SU-DHL-6 (cell line): ENCODE data around the gene PCK2.

Experiments used
- H2AFZ ChIP-seq: fragments of 200-600 bp; sonication (generic); 2 replicates; pipeline ENCODE4 v1.6.1; 2014; ENCODE audit warnings: low read depth, mild to moderate bottlenecking, moderate library complexity, mixed read lengths, antibody characterized with exemption, low read length; ENCODE audit not compliant: severe bottlenecking
- H3F3A ChIP-seq: fragments of 200-600 bp; shearing (Covaris generic); 2 replicates; pipeline ENCODE4 v1.6.0; 2016; ENCODE audit warnings: antibody characterized with exemption, mild to moderate bottlenecking; ENCODE audit not compliant: insufficient read depth
- H3K27ac ChIP-seq: fragments of 200-600 bp; sonication (generic); 2 replicates; pipeline ENCODE4 v1.5.1; 2016; ENCODE audit warnings: low read depth, mild to moderate bottlenecking, low read length, moderate library complexity, mixed read lengths
- H3K27me3 ChIP-seq: fragments of 200-600 bp; sonication (generic), shearing (Covaris generic); 2 replicates; pipeline ENCODE4 v1.6.0; 2014; ENCODE audit warnings: mild to moderate bottlenecking, low read length
- H3K36me3 ChIP-seq: fragments of 200-600 bp; sonication (generic); 2 replicates; pipeline ENCODE4 v1.6.1; 2014; ENCODE audit warnings: mild to moderate bottlenecking, low read length, mixed read lengths
- H3K4me2 ChIP-seq: fragments of 300-600, 200-600 bp; shearing (Covaris generic), sonication (generic); 2 replicates; pipeline ENCODE4 v1.6.0; 2014; ENCODE audit warnings: low read length, low read depth, mild to moderate bottlenecking; ENCODE audit not compliant: poor library complexity, severe bottlenecking
- H3K4me3 ChIP-seq: fragments of 200-600 bp; sonication (generic); 2 replicates; pipeline ENCODE4 v1.5.1; 2014; ENCODE audit warnings: antibody characterized with exemption, low read length, mild to moderate bottlenecking, mixed read lengths; ENCODE audit not compliant: insufficient read depth, poor library complexity, severe bottlenecking
- H3K79me2 ChIP-seq: fragments of 200-600 bp; sonication (generic); 2 replicates; pipeline ENCODE4 v1.6.1; 2014; ENCODE audit warnings: mild to moderate bottlenecking, low read length, moderate library complexity; ENCODE audit not compliant: insufficient read depth
- H3K9ac ChIP-seq: fragments of 200-600 bp; sonication (generic); 2 replicates; pipeline ENCODE4 v1.7.0; 2014; ENCODE audit warnings: mild to moderate bottlenecking, low read length
- H3K9me2 ChIP-seq: fragments of 200-600 bp; sonication (generic); replicated peaks from 2 replicates; pipeline ENCODE4 v1.6.1; 2014; ENCODE audit warnings: low read length; ENCODE audit not compliant: insufficient read depth
- H3K9me3 ChIP-seq: fragments of 200-600 bp; sonication (generic); 2 replicates; pipeline ENCODE4 v1.6.1; 2014; ENCODE audit warnings: low read length, mixed read lengths; ENCODE audit not compliant: insufficient read depth
- H4K20me1 ChIP-seq: fragments of 200-600 bp; sonication (generic); 2 replicates; pipeline ENCODE4 v1.6.1; 2014; ENCODE audit warnings: low read depth, mild to moderate bottlenecking, antibody characterized with exemption, low read length, moderate library complexity, mixed read lengths
- CTCF ChIP-seq: fragments of 200-600 bp; sonication (generic); IDR thresholded peaks from one replicate; pipeline ENCODE4 v1.5.1; 2017; ENCODE audit warnings: antibody characterized with exemption, mild to moderate bottlenecking, low read length, moderate library complexity; ENCODE audit not compliant: insufficient read depth, poor library complexity, severe bottlenecking
- EZH2phosphoT487 ChIP-seq: fragments of 200-600 bp; sonication (generic), shearing (Covaris generic); conservative IDR thresholded peaks from 2 replicates; pipeline ENCODE4 v1.6.1; 2018; ENCODE audit warnings: mild to moderate bottlenecking, antibody characterized with exemption, low read length, moderate library complexity, mixed read lengths

Gene PCK2

DNA sequence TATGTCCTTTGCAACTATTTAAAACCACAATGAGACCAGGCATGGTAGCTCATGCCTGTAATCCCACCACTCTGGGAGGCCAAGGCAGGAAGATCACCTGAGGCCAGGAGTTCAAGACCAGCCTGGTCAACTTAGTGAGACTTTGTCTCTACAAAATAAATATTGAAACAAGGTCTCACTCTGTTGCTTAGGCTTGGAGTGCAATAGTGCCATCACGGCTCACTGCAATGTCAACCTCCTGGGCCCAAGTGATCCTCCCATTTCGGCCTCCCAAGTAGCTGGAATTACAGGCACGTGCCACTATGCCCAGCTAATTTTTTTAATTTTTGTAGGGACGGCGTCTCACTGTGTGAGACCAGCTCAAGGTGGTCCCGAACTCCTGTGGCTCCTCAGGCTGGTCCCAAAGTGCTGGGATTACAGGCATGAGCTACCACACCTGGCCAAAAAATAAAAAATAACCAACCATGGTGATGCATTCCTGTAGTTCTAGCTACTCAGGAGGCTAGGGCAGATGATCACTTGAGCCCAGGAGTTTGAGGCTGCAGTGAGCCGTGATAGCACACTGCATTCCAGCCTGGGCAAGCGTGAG is 35.4 kb downstream of the PCK2 start:
- TF ChIP-seq EZH2phosphoT487 (no peak), CTCF (no peak)

DNA sequence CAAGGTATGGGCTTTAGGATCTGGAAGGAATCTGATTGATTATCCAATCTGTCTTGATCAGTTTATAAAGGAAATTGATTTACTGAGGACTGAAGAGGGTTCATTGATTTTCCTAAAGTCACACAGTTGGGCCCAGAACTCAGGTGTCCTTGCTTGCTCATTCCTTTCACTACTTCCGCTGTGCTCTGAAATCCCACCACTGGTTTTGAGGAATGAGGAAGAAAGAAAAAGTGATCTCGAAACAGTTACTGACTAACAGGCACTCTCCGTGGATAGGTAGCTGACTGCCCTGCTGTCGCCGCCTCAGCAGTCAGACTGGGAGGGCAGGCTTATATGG is 36.2 kb downstream of the PCK2 start, which contains the start of gene FITM1:
TSS of gene FITM1 (plus strand) at position 280 of the 337 bp plus-strand sequence. CDS start 905 bp downstream, outside the sequence.
- H3K79me2 ChIP-seq = no peaks in the 10 kb centered on the region
- no peaks in the 10 kb centered on the region for H4K20me1 ChIP-seq
- H3F3A ChIP-seq = peaks cover 3% of the 10 kb centered on the region
- no peaks in the 10 kb centered on the region for H3K36me3 ChIP-seq
- H3K9me2 ChIP-seq = no peaks in the 10 kb centered on the region
- H3K9ac ChIP-seq = no peak within 1 kb of the TSS
- H3K27ac ChIP-seq = no peak within 1 kb of the TSS
- no peak within 1 kb of the TSS for H3K4me2 ChIP-seq
- no peak for TF ChIP-seq EZH2phosphoT487
- no peak for TF ChIP-seq CTCF
- no peak within 1 kb of the TSS for H3K4me3 ChIP-seq
- H3K27me3 ChIP-seq = no peaks in the 10 kb centered on the region
- no peak within 1 kb of the TSS for H2AFZ ChIP-seq
- H3K9me3 ChIP-seq = no peaks in the 10 kb centered on the region

More for the DNA sequence above, 35.4 kb downstream of the PCK2 start:
- Histone ChIP-seq H2AFZ (no peak overlapping the region), H3K9me2 (no peaks in the 10 kb centered on the region), H3K9ac (no peak overlapping the region), H3K4me2 (no peak overlapping the region), H3K9me3 (no peaks in the 10 kb centered on the region), H3F3A (no peaks in the 10 kb centered on the region; the same call in 1 of the 2 replicates), H3K79me2 (no peaks in the 10 kb centered on the region), H3K27ac (no peak overlapping the region), H3K4me3 (no peak overlapping the region), H4K20me1 (no peaks in the 10 kb centered on the region), H3K27me3 (no peaks in the 10 kb centered on the region), H3K36me3 (no peaks in the 10 kb centered on the region)

GRCh38 chr14:24130717-24131548 is 36.8 kb downstream of the PCK2 start:
- H3K4me2 ChIP-seq = no peak overlapping the region

More at GRCh38 chr14:24130717-24131548, 36.8 kb downstream of the PCK2 start:
- no peaks in the 10 kb centered on the region for H3K9me2 ChIP-seq
- H3K79me2 ChIP-seq = no peaks in the 10 kb centered on the region
- H3K27ac ChIP-seq = no peak overlapping the region
- peaks cover 5% of the 10 kb centered on the region for H3F3A ChIP-seq
- H3K9me3 ChIP-seq = no peaks in the 10 kb centered on the region
- TF ChIP-seq EZH2phosphoT487 (no peak), CTCF (no peak)
- no peak overlapping the region for H3K9ac ChIP-seq
- H3K27me3 ChIP-seq = no peaks in the 10 kb centered on the region
- H2AFZ ChIP-seq = no peak overlapping the region
- H3K36me3 ChIP-seq = no peaks in the 10 kb centered on the region
- H3K4me3 ChIP-seq = no peak overlapping the region
- no peaks in the 10 kb centered on the region for H4K20me1 ChIP-seq
